Esophagus squamous epithelium (tissue), 5 donors: ENCODE measurements around the gene CROCC2. TPM values are rescaled to one million over a fixed set of nuclear protein-coding genes. Genes with fewer than 3 reads are reported as not detected.

Experiments
- DNase-seq: peaks from one replicate; lab custom pipeline; 2025; lab: John Stamatoyannopoulos, UW
- H3K27ac ChIP-seq, 4 donors: fragments of 200-600 bp; sonication (generic); one replicate each; pipeline ENCODE4 v1.5.1; 2016 to 2019; ENCODE audit warnings: mild to moderate bottlenecking in 1 of 4
- H3K27me3 ChIP-seq, 4 donors: fragments of 200-600 bp; sonication (generic); 1 replicate in 3 of 4; 2 replicates in 1 of 4; pipeline versions ENCODE4 v1.5.1 to v1.6.0; 2017 to 2021; ENCODE audit warnings: antibody characterized with exemption in 1 of 4
- H3K36me3 ChIP-seq, 3 donors: fragments of 200-600 bp; sonication (generic); one replicate each; pipeline ENCODE4 v1.5.1; 2016 to 2019
- H3K4me1 ChIP-seq, 3 donors: fragments of 200-600 bp; sonication (generic); one replicate each; pipeline ENCODE4 v1.5.1; 2017 to 2019
- H3K4me3 ChIP-seq, 4 donors: fragments of 200-600 bp; sonication (generic); 1 replicate in 3 of 4; 2 replicates in 1 of 4; pipeline ENCODE4 v1.5.1; 2016 to 2019; ENCODE audit warnings: mild to moderate bottlenecking in 2 of 4, moderate library complexity in 1 of 4
- H3K9me3 ChIP-seq, 3 donors: fragments of 200-600 bp; sonication (generic); one replicate each; pipeline ENCODE4 v1.5.1; 2016 to 2019
- CTCF ChIP-seq, 6 experiments: fragments of 450-650 bp in 4 of 6; fragments of 200-600 bp in 2 of 6; sonication (generic) in 2 of 6; IDR thresholded peaks; one replicate each; pipeline ENCODE4 v1.5.1; 2016 to 2019; ENCODE audit warnings: antibody characterized with exemption in 6 of 6, mild to moderate bottlenecking in 4 of 6, moderate library complexity in 4 of 6
- POLR2A ChIP-seq, 4 donors: fragments of 450-650 bp; IDR thresholded peaks; one replicate each; pipeline ENCODE4 v1.6.1; 2017; ENCODE audit warnings: antibody characterized with exemption in 4 of 4, mild to moderate bottlenecking in 4 of 4, moderate library complexity in 3 of 4
- WGBS, 2 donors: methylation state at CpG; one replicate each; pipeline ENCODE4 v1.1.5; 2018; 5-methylcytosine and 5-hydroxymethylcytosine counted together
- intact Hi-C: fragments of 100-400 bp; cut with DNase I; formaldehyde crosslinking; loops from one replicate; pipeline ENCODE4 v1.15.0; 2022
- total RNA-seq, 4 donors: library from RNA; depleted of rRNA; stranded (reverse); fragments of >200 nt; gene quantifications; one replicate each; pipeline ENCODE4 v1.1.0, GENCODE V29; 2016
- donor health status: DM: yes; HTN: yes; CAD: no.

The CROCC2 gene
- total RNA-seq, 4 donors from 2014 or later: not detected

- H3K27ac ChIP-seq: no peak overlapping the region
- H3K27me3 ChIP-seq: no peaks in the 10 kb centered on the region
- no peaks in the 10 kb centered on the region for H3K4me1 ChIP-seq
- no peaks in the 10 kb centered on the region for H3K36me3 ChIP-seq
- TF ChIP-seq POLR2A (IDR thresholded peaks at IDR 0.05) (no peak), CTCF (IDR thresholded peaks at IDR 0.05) (no peak)
- no peaks in the 10 kb centered on the region for H3K9me3 ChIP-seq
- no peak for DNase-seq
- no peak overlapping the region for H3K4me3 ChIP-seq
- 67 to 100% methylated on average over 1 to 5 of the region's 21 CpGs for WGBS, 2 donors
- intact Hi-C loops: no loop called here
Measured at GRCh38 chr2:240873098-240873788, 32.9 kb upstream of the CROCC2 start.

- H3K4me3 ChIP-seq: no peak overlapping the region
- no peaks in the 10 kb centered on the region for H3K9me3 ChIP-seq
- no peaks in the 10 kb centered on the region for H3K27me3 ChIP-seq
- no peak overlapping the region for H3K27ac ChIP-seq
- DNase-seq: no peak
- H3K4me1 ChIP-seq: no peaks in the 10 kb centered on the region
- 68 to 80% methylated on average over 11 to 14 of the region's 33 CpGs for WGBS, 2 donors
- intact Hi-C loops: no loop called here
- no peak for TF ChIP-seq POLR2A (IDR thresholded peaks at IDR 0.05)
- H3K36me3 ChIP-seq: no peaks in the 10 kb centered on the region
Measured at GRCh38 chr2:240873805-240874714, 32.1 kb upstream of the CROCC2 start.

DNA sequence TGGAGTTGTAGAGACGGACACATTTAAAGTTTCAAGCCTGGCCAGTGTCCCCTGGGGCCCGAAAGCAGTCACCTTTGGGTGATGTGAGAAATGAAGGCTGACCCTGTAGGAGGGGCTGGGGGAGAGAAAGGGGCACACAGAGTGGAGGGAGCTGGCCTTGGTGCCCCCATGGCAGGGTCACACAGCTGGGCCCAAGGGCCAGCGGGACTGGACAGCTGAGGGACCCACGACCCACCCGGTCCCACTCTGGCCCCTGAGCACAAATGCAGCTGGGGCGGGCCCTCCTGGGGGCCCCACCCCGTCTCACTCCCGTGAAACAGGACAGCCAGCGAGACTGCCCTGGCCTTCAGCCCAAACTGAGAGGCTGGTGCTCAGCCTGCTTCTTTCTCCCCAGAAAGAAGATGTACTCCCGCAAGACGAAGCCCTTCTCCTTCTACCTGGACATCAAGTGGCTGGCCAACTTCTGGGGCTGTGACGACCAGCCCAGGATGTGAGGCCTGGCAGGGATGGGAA lies 31.4 kb upstream of the CROCC2 start:
- Histone ChIP-seq H3K27ac (no peak overlapping the region), H3K27me3 (no peaks in the 10 kb centered on the region), H3K4me3 (no peak overlapping the region), H3K9me3 (no peaks in the 10 kb centered on the region), H3K36me3 (no peaks in the 10 kb centered on the region), H3K4me1 (no peaks in the 10 kb centered on the region)
- 87% methylated on average over 9 of the region's 12 CpGs; no CpG with 5 or more reads in 1 of the 2 donors for WGBS, 2 donors
- intact Hi-C loops: no loop called here
- TF ChIP-seq POLR2A (IDR thresholded peaks at IDR 0.05) (no peak), CTCF (IDR thresholded peaks at IDR 0.05) (no peak)
- DNase-seq: no peak

- DNase-seq: no peak
- intact Hi-C loops: no loop called here
Measured at GRCh38 chr2:240875228-240876034, 30.7 kb upstream of the CROCC2 start.

More at GRCh38 chr2:240875228-240876034, 30.7 kb upstream of the CROCC2 start:
- H3K4me3 ChIP-seq: no peak overlapping the region
- no peaks in the 10 kb centered on the region for H3K4me1 ChIP-seq
- H3K27ac ChIP-seq: no peak overlapping the region
- WGBS, 2 donors: 94% methylated on average over 14 of the region's 22 CpGs; no CpG with 5 or more reads in 1 of the 2 donors
- no peaks in the 10 kb centered on the region for H3K36me3 ChIP-seq
- TF ChIP-seq POLR2A (IDR thresholded peaks at IDR 0.05) (no peak), CTCF (IDR thresholded peaks at IDR 0.05) (no peak)
- H3K27me3 ChIP-seq: no peaks in the 10 kb centered on the region
- H3K9me3 ChIP-seq: no peaks in the 10 kb centered on the region
